COLO668 (cell line): ENCODE measurements around the gene HEY2.

ENCODE experiments used
- DNase-seq: peaks from one replicate; lab custom pipeline; 2025; ENCODE audit not compliant: unreplicated experiment; lab: John Stamatoyannopoulos, UW

HEY2 gene

DNA sequence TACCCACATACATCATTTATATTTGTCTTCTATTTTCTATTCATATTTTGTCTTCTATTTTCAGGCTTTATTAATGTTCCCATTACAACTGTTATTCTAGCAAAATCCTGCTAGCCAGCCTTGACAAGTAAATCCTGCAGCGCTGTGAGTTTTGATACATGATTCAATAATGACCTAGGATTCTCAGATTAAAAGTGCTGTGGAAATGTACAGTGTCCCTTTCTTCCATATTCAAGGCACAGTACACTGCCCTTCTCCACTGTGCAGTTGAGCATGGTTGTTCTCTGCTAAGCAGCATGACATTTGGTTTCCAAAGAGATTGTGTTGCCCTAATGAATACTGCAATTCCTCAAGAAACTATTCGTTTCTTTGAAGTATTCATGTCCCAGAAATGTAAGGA lies 5.8 kb upstream of the HEY2 start:
- DNase-seq = no peak

GRCh38 chr6:125745281-125746018 lies 4.0 kb upstream of the HEY2 start:
- peak; percentile 42 for DNase-seq

GRCh38 chr6:125746019-125746414 lies 3.4 kb upstream of the HEY2 start:
- no peak for DNase-seq

GRCh38 chr6:125746731-125747588 lies 2.5 kb upstream of the HEY2 start:
- peak; percentile 64 for DNase-seq

DNA sequence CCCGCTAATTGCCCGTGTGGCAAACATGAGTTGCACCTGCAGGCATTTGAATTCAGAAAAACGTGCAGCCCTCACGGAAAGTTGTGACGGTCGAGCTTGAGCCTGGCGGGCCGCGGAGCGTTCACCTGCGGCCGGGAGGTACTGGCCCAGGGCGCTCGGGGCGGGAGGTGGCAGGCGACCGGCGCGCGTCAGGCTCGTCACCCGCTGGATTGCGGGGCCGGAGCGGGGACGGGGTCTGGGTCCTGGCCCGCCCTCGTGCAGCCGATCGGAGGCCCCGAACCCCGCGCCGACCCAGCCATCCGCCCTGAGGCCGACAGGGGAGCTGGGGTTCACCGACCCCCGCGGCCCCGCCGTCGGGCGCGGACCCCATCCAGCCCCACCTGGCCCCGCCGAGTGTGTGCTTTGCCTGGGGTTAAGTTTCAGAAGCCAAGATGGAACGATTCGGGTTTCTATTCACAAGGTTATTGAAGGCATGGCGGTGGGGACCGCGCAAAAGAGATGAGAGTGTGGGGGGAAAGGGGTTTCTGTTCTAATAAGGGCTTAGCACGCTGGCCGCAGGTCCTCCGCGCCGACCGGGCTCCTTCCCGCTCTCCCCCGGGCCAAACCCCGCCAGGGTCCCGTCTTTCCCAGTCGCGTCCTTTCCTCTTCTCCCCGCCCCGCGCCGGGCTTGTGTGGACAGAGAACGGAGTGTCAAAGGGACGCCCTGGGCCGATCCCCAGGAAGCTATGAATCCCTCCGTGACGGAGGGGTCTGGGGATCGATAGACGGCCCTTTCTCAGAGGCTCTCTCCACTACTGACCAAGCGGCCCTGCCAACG lies 1.6 kb upstream of the HEY2 start:
- peak; percentile 86 for DNase-seq

GRCh38 chr6:125748406-125749172 lies 843 bp upstream of the HEY2 start:
- peak; percentile 75 for DNase-seq

DNA sequence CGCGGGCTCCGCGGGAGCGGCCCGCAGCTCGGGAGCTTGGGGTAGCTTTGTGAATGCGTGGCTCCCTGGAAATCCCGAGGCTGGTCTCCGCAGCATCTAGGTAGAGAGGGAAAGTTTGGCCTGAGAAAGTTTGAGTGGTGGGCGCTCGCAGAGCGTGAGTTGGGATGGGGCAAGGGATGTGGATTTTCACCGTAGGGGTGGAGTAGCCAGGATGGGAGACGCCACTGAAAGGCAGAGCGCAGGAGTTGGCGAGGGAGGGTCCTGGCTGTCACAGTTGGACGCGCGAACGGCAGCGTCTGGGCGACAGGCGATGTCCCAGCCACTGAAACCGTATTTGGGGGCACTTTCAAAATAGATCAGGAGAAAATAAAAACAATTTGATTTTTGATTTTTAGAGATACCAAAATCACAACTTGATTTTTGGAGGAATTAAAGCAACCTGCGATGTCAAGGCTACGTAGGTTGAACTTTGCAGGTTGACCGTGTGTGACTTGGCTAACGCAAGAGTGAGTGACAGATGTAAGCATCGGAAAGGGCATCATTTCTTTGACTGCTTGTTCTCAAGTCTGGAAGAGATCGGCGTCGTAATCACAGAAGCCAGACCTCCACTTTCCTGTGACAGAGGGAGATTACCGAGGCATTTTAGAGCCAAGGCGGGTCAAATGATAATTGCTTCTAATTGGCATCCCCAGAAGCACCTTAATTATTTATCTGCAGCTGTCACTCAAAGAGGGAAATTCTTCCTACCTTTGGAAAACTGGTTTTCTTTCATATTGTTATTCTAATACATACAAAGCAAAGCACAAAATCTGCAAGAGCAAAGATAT lies 646 bp downstream of the HEY2 start:
- peak; percentile 53 for DNase-seq

DNA sequence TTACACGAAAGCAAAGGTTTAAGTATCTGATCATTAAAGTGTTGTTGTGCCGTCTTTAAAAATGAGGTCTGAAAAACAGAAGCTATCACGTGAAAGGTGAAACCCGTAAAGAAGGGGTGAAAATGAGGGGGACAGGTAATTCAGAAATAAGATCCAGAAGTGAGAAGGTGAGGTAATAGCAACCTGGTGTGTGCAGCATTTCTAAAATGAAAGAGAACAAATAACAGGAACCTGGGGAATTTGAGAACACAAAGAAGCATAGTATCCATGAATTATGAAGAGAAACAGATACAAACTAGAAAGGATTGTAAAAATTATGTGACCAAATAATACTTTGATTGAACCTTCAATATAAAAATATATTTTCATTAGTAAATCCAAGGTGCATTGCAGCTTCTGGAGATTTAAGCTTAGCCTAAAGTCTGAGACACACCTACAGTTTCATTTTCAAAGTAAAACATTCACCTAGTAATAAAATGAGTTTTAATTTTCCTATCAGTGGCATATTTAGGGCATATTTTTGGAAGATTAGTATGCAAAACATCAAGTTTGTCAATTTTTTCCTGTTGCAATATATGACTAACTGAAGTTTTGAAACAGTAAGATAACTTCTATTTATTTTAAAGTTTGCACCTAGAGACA lies 1.4 kb downstream of the HEY2 start:
- no peak for DNase-seq

- DNase-seq = no peak
Measured at GRCh38 chr6:125751334-125751916, 2.0 kb downstream of the HEY2 start.

- DNase-seq = no peak
Measured at GRCh38 chr6:125752773-125753172, 3.3 kb downstream of the HEY2 start.

- no peak for DNase-seq
Measured at GRCh38 chr6:125753218-125753936, 3.9 kb downstream of the HEY2 start.

DNA sequence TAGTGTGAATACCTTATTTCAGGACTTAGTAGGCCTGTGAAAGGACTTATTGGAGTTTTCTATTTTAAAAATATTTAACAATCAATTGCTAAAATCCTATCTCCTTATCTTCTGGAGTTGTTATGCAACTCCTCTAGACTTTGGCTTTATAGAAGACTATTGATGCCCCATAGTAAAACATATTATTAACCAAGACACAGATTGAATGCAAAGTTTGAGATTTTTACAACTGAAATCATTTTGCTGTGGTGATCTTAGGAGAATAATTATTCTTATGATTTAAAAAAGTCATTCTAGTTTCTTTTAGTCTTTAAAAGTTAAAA lies 4.5 kb downstream of the HEY2 start:
- DNase-seq = no peak

DNA sequence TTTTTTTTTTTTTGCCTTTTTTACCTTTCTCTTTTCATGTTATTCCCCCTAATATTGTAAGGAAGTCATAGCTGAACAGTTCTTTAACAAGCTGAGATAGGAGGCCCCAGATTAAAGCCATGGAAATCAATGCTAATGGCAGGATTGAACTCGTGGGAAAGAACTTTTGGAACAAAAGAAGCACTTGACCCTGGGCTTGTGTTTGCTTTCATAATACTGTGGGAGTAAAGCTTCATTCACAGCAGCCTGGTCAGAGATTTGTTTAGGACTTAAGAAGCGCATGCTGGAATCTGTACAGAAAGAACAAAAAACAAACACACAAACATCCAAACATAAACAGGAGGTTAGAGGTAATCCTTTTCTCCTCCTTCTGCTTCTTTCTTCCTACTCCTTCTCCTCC lies 5.1 kb downstream of the HEY2 start:
- no peak for DNase-seq

DNA sequence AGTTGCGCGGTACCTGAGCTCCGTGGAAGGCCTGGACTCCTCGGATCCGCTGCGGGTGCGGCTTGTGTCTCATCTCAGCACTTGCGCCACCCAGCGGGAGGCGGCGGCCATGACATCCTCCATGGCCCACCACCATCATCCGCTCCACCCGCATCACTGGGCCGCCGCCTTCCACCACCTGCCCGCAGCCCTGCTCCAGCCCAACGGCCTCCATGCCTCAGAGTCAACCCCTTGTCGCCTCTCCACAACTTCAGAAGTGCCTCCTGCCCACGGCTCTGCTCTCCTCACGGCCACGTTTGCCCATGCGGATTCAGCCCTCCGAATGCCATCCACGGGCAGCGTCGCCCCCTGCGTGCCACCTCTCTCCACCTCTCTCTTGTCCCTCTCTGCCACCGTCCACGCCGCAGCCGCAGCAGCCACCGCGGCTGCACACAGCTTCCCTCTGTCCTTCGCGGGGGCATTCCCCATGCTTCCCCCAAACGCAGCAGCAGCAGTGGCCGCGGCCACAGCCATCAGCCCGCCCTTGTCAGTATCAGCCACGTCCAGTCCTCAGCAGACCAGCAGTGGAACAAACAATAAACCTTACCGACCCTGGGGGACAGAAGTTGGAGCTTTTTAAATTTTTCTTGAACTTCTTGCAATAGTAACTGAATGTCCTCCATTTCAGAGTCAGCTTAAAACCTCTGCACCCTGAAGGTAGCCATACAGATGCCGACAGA lies 9.9 kb downstream of the HEY2 start:
- DNase-seq = no peak

DNA sequence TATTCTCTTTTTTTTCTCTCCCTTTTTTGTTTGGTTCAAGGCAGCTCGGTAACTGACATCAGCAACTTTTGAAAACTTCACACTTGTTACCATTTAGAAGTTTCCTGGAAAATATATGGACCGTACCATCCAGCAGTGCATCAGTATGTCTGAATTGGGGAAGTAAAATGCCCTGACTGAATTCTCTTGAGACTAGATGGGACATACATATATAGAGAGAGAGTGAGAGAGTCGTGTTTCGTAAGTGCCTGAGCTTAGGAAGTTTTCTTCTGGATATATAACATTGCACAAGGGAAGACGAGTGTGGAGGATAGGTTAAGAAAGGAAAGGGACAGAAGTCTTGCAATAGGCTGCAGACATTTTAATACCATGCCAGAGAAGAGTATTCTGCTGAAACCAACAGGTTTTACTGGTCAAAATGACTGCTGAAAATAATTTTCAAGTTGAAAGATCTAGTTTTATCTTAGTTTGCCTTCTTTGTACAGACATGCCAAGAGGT lies 10.6 kb downstream of the HEY2 start:
- no peak for DNase-seq

DNA sequence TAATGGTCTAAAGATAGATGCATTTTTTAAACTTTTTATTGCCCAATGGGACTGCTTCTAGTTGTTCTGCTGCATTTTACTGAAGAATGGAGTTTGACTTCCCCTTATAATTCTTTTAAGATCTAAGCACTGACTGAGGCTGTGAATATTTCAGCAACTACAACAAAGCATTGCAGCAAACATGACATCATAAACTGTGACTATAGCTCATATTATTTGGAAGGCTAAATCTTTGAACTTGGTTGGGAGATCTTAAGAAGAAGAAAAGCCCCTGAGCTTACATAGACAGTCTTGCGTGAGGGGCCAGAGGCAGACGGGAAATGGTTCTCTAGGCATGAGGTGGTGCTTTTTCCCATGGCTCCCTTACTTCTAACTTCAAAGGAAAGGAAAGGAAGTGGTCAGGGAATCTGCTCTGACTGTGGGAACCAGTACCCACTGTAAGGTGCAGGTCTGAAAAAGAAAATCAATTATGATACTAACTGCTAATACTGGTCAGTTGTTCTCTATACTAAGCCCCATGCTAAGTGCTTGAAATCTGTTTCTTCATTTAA lies 14.8 kb downstream of the HEY2 start:
- DNase-seq = no peak

DNA sequence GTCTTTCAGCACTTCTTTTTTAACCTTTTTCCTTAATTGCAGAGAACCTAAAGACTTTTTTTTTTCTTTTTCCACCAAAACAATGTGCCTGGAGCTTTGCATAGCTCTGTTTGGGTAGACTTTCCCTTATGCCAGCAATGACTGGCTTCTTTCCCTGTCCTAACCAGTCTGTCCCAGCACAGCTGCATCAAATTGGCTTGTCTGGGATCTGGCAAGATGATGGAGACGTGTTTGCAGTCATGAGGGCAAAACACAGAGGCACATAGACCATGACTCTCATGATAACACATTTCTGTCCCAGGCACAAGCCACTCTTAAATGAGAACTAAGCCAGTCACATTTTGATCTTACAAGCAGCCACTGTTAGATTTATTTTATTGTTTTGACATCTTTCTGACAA lies 16.5 kb downstream of the HEY2 start:
- no peak for DNase-seq
